Measurements from ENCODE around the gene IAH1. TPM values are rescaled to one million over a fixed set of nuclear protein-coding genes. Genes with fewer than 3 reads are reported as not detected.

Gene IAH1
- total RNA-seq, 1 experiment from 2014 or later, result 25.0 TPM

DNA sequence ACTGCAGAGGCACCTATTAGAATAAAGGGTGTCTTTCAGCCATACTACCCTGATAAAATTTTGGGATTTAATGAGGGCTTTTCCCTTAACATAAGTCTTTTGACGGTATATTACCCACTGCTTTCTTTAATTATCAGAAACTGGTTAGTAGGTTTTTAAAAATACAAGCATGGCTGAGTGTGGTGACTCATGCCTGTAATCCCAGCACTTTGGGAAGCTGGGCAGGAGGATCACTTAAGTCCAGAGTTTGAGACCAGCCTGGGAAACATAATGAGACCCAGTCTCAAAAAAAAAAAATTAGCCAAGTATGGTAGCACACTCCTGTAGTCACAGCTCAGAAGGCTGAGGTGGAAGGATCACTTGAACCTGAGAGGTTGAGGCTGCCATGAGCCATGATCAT, 34.8 kb upstream of the IAH1 start:
- BruUV-seq (replicated peaks), result no TSS peak
- Mint-ChIP-seq H3K36me3 (ENCODE audit: insufficient read depth, unreplicated experiment) (peaks cover 24% of the 10 kb centered on the region), H3K27me3 (ENCODE audit: unreplicated experiment) (no peaks in the 10 kb centered on the region), H3K27ac (ENCODE audit: unreplicated experiment) (no peak overlapping the region), H3K9me3 (ENCODE audit: low read depth, unreplicated experiment) (no peaks in the 10 kb centered on the region), H3K4me1 (ENCODE audit: low read depth, unreplicated experiment) (no peaks in the 10 kb centered on the region), H3K4me3 (ENCODE audit: low read depth, unreplicated experiment) (no peak overlapping the region)
- intact Hi-C loops (cut with micrococcal nuclease; ENCODE audit: unreplicated experiment), result no loop called here
- DNase-seq, result no peak
- no peak for TF ChIP-seq CTCF (IDR thresholded peaks at IDR 0.05; ENCODE audit: unreplicated experiment)
- CTCF ChIA-PET, result no interaction called here

DNA sequence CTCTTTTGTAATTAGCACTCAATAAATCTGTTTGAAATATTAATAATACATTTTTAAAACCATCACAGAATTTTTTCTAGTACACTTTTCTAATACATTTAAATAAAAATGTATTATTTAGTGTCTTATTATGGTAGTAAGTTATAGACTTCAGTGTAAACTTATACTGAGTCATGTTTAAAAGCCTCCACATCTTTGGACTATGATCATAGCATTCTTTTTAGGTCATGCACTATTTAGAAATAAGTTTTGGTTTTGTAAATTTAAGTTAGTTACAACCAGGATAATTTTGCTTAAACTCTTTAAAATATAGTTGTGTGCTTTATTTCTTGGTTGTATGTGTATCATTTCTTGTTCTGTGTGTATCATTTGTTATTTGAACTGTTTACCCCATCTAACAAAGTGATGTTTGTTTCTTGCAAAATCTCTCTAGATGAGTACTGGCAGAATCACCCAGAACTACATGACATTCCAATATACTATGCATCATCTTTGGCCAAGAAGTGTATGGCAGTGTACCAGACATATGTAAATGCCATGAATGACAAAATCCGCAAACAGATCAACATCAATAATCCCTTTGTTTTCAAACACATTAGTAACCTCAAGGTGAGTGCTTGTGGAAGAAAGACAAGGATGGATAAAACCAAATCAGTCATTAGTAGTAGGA, 34.2 kb upstream of the IAH1 start:
- Mint-ChIP-seq H3K4me1 (ENCODE audit: low read depth, unreplicated experiment) (no peaks in the 10 kb centered on the region), H3K9me3 (ENCODE audit: low read depth, unreplicated experiment) (no peaks in the 10 kb centered on the region), H3K27me3 (ENCODE audit: unreplicated experiment) (no peaks in the 10 kb centered on the region), H3K27ac (ENCODE audit: unreplicated experiment) (no peak overlapping the region), H3K36me3 (ENCODE audit: insufficient read depth, unreplicated experiment) (peaks cover 24% of the 10 kb centered on the region), H3K4me3 (ENCODE audit: low read depth, unreplicated experiment) (no peak overlapping the region)
- CTCF ChIA-PET, result no interaction called here
- intact Hi-C loops (cut with micrococcal nuclease; ENCODE audit: unreplicated experiment), result no loop called here
- DNase-seq, result no peak
- no peak for TF ChIP-seq CTCF (IDR thresholded peaks at IDR 0.05; ENCODE audit: unreplicated experiment)
- BruUV-seq (replicated peaks), result no TSS peak

DNA sequence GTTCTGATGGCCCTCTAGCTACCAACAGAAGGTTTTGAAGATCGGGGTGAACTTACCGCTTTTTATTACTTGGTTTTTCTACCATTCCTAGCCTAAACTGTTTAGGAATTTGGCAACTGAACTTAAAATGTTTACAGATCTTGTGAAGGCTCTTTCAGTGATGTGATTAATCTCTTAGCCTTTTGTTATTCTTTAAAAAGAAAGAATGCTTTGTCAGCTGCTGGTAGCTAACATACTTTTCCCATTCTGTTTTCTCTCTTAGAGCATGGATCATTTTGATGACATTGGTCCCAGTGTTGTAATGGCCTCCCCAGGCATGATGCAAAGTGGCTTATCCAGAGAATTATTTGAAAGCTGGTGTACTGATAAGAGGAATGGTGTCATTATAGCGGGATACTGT, 32.8 kb upstream of the IAH1 start:
- Mint-ChIP-seq H3K27ac (ENCODE audit: unreplicated experiment) (no peak overlapping the region), H3K4me3 (ENCODE audit: low read depth, unreplicated experiment) (no peak overlapping the region), H3K4me1 (ENCODE audit: low read depth, unreplicated experiment) (no peaks in the 10 kb centered on the region), H3K36me3 (ENCODE audit: insufficient read depth, unreplicated experiment) (peaks cover 24% of the 10 kb centered on the region), H3K9me3 (ENCODE audit: low read depth, unreplicated experiment) (no peaks in the 10 kb centered on the region), H3K27me3 (ENCODE audit: unreplicated experiment) (no peaks in the 10 kb centered on the region)
- CTCF ChIA-PET, result no interaction called here
- no TSS peak for BruUV-seq (replicated peaks)
- TF ChIP-seq CTCF (IDR thresholded peaks at IDR 0.05; ENCODE audit: unreplicated experiment), result no peak
- intact Hi-C loops (cut with micrococcal nuclease; ENCODE audit: unreplicated experiment), result no loop called here
- DNase-seq, result no peak

GRCh38 chr2:9443526-9443925, 30.8 kb upstream of the IAH1 start:
- Mint-ChIP-seq H3K36me3 (ENCODE audit: insufficient read depth, unreplicated experiment) (peaks cover 23% of the 10 kb centered on the region), H3K27ac (ENCODE audit: unreplicated experiment) (no peak overlapping the region), H3K27me3 (ENCODE audit: unreplicated experiment) (no peaks in the 10 kb centered on the region), H3K9me3 (ENCODE audit: low read depth, unreplicated experiment) (no peaks in the 10 kb centered on the region), H3K4me3 (ENCODE audit: low read depth, unreplicated experiment) (no peak overlapping the region), H3K4me1 (ENCODE audit: low read depth, unreplicated experiment) (no peaks in the 10 kb centered on the region)
- no peak for TF ChIP-seq CTCF (IDR thresholded peaks at IDR 0.05; ENCODE audit: unreplicated experiment)
- intact Hi-C loops (cut with micrococcal nuclease; ENCODE audit: unreplicated experiment), result no loop called here
- DNase-seq, result no peak
- CTCF ChIA-PET, result no interaction called here
- no TSS peak for BruUV-seq (replicated peaks)

Data from Calu3 (cell line).